Mesodermal cell (in vitro differentiated cells): ENCODE results near the gene SEPTIN6.

ENCODE experiments used
- H3K27ac ChIP-seq: 2 replicates; pipeline ENCODE4 v1.7.0; 2013; ENCODE audit warnings: mild to moderate bottlenecking, low read depth, low read length, moderate library complexity; ENCODE audit not compliant: severe bottlenecking
- H3K36me3 ChIP-seq: 2 replicates; pipeline ENCODE4 v1.7.1; 2013; ENCODE audit warnings: mild to moderate bottlenecking, low read length, moderate library complexity; ENCODE audit not compliant: control insufficient read depth, insufficient read depth
- H3K4me1 ChIP-seq: one replicate; pipeline ENCODE4 v1.7.1; 2013; ENCODE audit warnings: mild to moderate bottlenecking, low read length; ENCODE audit not compliant: insufficient read depth, control insufficient read depth, poor library complexity, severe bottlenecking
- H3K4me3 ChIP-seq: 2 replicates; pipeline ENCODE4 v1.7.0; 2013; ENCODE audit warnings: low read length, control low read depth, mild to moderate bottlenecking; ENCODE audit not compliant: insufficient read depth, poor library complexity, severe bottlenecking; ENCODE audit errors: extremely low read depth
- H3K9me3 ChIP-seq: 2 replicates; pipeline ENCODE4 v1.7.1; 2013; ENCODE audit warnings: mild to moderate bottlenecking, low read length, moderate library complexity; ENCODE audit not compliant: control insufficient read depth
- WGBS, 2 experiments: methylation state at CpG; one replicate each; pipeline ENCODE4 v1.1.5; 2013; ENCODE audit warnings: missing lambda C conversion rate in 2 of 2; ENCODE audit not compliant: insufficient coverage in 2 of 2; 5-methylcytosine and 5-hydroxymethylcytosine counted together

Gene SEPTIN6

GRCh38 chrX:119709630-119710029 lies 16.7 kb upstream of the SEPTIN6 start:
- no peaks in the 10 kb centered on the region for H3K4me1 ChIP-seq
- WGBS, 2 experiments, result 100% methylated on average over 1 of the region's 3 CpGs; no CpG with 5 or more reads in 1 of the 2 experiments

GRCh38 chrX:119708936-119709335 lies 16.0 kb upstream of the SEPTIN6 start:
- no peak overlapping the region for H3K4me3 ChIP-seq
- no peak overlapping the region for H3K27ac ChIP-seq
- H3K4me1 ChIP-seq, result no peaks in the 10 kb centered on the region
- WGBS, 2 experiments, result 83 to 100% methylated on average over 1 of the region's 2 CpGs
- H3K36me3 ChIP-seq, result no peaks in the 10 kb centered on the region
- no peaks in the 10 kb centered on the region for H3K9me3 ChIP-seq

More at GRCh38 chrX:119709630-119710029, 16.7 kb upstream of the SEPTIN6 start:
- Histone ChIP-seq H3K36me3 (no peaks in the 10 kb centered on the region), H3K9me3 (no peaks in the 10 kb centered on the region), H3K4me3 (no peak overlapping the region), H3K27ac (no peak overlapping the region)

GRCh38 chrX:119706616-119707015 lies 13.6 kb upstream of the SEPTIN6 start:
- no peaks in the 10 kb centered on the region for H3K4me1 ChIP-seq
- H3K27ac ChIP-seq, result no peak overlapping the region
- H3K9me3 ChIP-seq, result no peaks in the 10 kb centered on the region
- no peaks in the 10 kb centered on the region for H3K36me3 ChIP-seq
- no peak overlapping the region for H3K4me3 ChIP-seq
- WGBS, 2 experiments, result 100% methylated on average over 1 of the region's 5 CpGs; no CpG with 5 or more reads in 1 of the 2 experiments

- Histone ChIP-seq H3K36me3 (no peaks in the 10 kb centered on the region), H3K4me3 (no peak overlapping the region), H3K27ac (no peak overlapping the region), H3K4me1 (no peaks in the 10 kb centered on the region), H3K9me3 (no peaks in the 10 kb centered on the region)
Observed at GRCh38 chrX:119698845-119699244, 5.9 kb upstream of the SEPTIN6 start.

- Histone ChIP-seq H3K4me1 (no peaks in the 10 kb centered on the region), H3K9me3 (no peaks in the 10 kb centered on the region), H3K36me3 (no peaks in the 10 kb centered on the region), H3K4me3 (no peak overlapping the region), H3K27ac (no peak overlapping the region)
- WGBS, 2 experiments, result 83% methylated on average over 8 of the region's 9 CpGs; no CpG with 5 or more reads in 1 of the 2 experiments
Observed at GRCh38 chrX:119696251-119696890, 3.4 kb upstream of the SEPTIN6 start.

DNA sequence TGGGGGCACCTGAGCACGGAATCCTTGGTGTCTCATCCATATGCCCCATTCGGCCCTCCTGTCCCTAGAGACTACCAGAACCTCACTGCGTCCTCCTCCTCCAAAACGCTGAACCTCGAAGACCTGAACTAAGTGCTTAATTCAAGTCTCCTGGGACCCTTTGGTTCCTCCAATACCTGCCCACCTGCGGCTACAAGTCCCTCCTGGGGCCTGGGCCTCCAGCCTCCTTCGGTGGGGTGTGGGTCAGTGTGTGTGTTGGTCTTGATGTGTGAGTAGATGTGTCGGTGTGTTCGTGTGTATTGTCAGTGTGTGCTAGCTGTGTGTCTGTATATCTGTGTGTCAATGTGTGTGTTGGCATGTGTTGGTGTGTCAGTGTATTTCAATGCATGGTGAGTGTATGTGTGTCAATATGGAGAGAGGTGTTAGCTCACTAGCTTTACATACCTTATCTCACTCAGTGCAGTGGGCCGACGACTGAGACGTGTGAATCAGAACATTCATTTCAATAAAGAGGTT lies 2.6 kb upstream of the SEPTIN6 start:
- WGBS, 2 experiments, result 100% methylated on average over 1 of the region's 12 CpGs; no CpG with 5 or more reads in 1 of the 2 experiments
- Histone ChIP-seq H3K27ac (no peak overlapping the region), H3K4me1 (no peaks in the 10 kb centered on the region), H3K4me3 (no peak overlapping the region), H3K36me3 (no peaks in the 10 kb centered on the region), H3K9me3 (no peaks in the 10 kb centered on the region)

DNA sequence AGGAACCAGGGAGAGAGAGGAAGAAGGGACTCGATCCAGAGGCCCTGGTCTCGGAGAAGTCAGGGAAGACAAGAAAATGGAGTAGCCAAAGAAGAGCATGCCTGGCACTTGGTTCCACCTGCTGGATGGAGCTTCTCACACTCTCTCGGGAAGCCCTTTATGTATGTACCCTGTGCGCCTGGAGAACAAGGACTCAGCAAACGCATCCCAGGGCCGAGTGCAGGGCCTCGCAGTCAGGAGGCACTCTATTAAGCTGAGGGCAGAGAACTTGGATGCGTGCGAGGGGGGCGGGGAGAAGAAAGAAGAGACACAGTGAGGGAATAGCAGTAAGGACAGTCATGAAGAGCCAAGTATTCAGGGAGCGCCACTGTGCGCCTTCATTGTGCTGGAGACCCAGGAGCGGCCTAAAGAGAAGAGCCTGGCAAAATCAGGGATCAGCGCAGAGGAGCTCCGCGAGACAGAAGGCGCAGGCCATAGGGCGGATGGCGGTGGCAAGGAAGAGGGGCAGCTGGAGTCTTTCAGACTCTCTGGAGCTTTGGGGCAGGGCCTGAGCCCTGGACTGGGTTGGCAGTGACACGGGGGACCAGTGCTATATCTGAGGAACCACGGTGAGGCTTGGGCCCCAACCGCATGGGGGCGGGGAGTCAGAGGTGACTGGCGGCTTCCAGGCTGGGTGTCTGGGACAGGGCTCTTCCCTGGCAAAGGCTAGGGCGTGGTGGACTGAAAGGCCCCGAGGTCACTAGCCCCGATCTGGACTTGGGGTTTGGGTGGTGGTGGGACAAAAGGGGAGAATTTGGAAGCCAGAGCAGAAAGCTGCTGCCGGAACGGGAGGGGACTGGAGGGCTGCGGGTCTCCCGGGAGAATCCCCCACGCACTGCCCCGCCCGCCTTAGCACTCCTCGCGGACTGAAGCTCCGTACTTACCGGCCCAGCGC lies 1.9 kb upstream of the SEPTIN6 start:
- no peak overlapping the region for H3K4me3 ChIP-seq
- H3K4me1 ChIP-seq, result no peaks in the 10 kb centered on the region
- H3K36me3 ChIP-seq, result no peaks in the 10 kb centered on the region
- no peak overlapping the region for H3K27ac ChIP-seq
- no peaks in the 10 kb centered on the region for H3K9me3 ChIP-seq
- 71% methylated on average over 17 of the region's 39 CpGs for WGBS, 2 experiments

DNA sequence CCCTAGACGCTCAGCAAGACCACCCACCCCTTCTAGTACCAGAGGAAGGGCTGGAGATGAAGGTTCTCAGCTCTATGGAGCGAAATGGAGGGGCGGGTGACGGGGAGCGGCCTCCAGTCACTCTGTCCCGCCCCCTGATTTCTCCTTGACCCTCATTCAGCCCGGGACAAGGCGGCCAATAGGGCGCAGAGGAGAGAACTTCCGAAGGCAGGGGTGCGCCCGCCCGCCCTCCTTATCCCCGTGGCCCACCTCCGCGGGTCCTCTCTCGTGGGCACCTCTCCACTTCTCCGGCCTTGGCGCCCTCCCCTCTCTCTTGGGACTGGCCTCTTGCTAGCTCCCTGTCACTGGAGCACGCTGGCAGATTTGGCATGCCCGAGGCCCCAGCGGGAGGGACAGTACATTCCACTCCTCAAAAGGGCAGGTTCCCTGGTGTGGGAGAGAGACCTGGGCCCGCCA lies 1.1 kb upstream of the SEPTIN6 start:
- Histone ChIP-seq H3K4me1 (no peaks in the 10 kb centered on the region), H3K27ac (no peak overlapping the region), H3K4me3 (peak overlapping the region; percentile 59), H3K36me3 (no peaks in the 10 kb centered on the region), H3K9me3 (no peaks in the 10 kb centered on the region)
- 5% methylated on average over 4 of the region's 23 CpGs; no CpG with 5 or more reads in 1 of the 2 experiments for WGBS, 2 experiments

GRCh38 chrX:119692191-119693039 lies 553 bp downstream of the SEPTIN6 start:
- H3K27ac ChIP-seq, result no peak overlapping the region
- H3K36me3 ChIP-seq, result no peaks in the 10 kb centered on the region
- no peaks in the 10 kb centered on the region for H3K4me1 ChIP-seq
- 0% methylated on average over 1 to 10 of the region's 66 CpGs for WGBS, 2 experiments
- peak overlapping the region; percentile 59 for H3K4me3 ChIP-seq
- no peaks in the 10 kb centered on the region for H3K9me3 ChIP-seq
